Right cardiac atrium (tissue), 5 donors: ENCODE results near the gene FAM83C. TPM values are rescaled to one million over a fixed set of nuclear protein-coding genes. Genes with fewer than 3 reads are reported as not detected.
"Not testable (repeated sequence)": the region's sequence is repeated elsewhere in the genome, so short reads cannot be mapped to it uniquely, and the experiment has no call there.

ENCODE experiments used
- ATAC-seq, 2 donors: fragments of 200-7000 bp; cut with Tn5 transposase; one replicate each; pipeline versions ENCODE4 v1.8.0 to v1.9.1; 2020; ENCODE audit warnings: moderate library complexity in 2 of 2, mild to moderate bottlenecking in 1 of 2
- DNase-seq, 3 donors: peaks; one replicate each; pipeline ENCODE4 v3.0.0-alpha.2; 2020
- H3K27ac ChIP-seq: one replicate; pipeline ENCODE4 v1.5.1; 2013; ENCODE audit warnings: mild to moderate bottlenecking, low read length, control low read depth, moderate library complexity
- H3K27me3 ChIP-seq: one replicate; pipeline ENCODE4 v1.6.1; 2013; ENCODE audit not compliant: control insufficient read depth, insufficient read depth
- H3K4me1 ChIP-seq: one replicate; pipeline ENCODE4 v1.6.1; 2013; ENCODE audit warnings: low read length; ENCODE audit not compliant: control insufficient read depth, insufficient read depth
- H3K4me3 ChIP-seq: one replicate; pipeline ENCODE4 v1.5.1; 2013; ENCODE audit warnings: low read length, control low read depth
- H3K9me3 ChIP-seq: one replicate; pipeline ENCODE4 v1.6.1; 2013; ENCODE audit warnings: low read length; ENCODE audit not compliant: control insufficient read depth
- WGBS: extraction: QIAGEN DNeasy Blood & Tissue Kit; methylation state at CpG from one replicate; pipeline ENCODE4 v1.1.7; 2013; 5-methylcytosine and 5-hydroxymethylcytosine counted together
- intact Hi-C, 4 donors: fragments of 100-400 bp; cut with DNase I; formaldehyde crosslinking; loops; one replicate each; pipeline versions ENCODE4 v1.11.0 to v1.14.0; 2022 to 2023
- polyA plus RNA-seq: library from polyadenylated mRNA; stranded (reverse); fragments of 200-250 nt; gene quantifications from one replicate; pipeline ENCODE4 v1.2.3, GENCODE V29; 2013
- total RNA-seq, 4 donors: library from RNA; stranded (reverse); fragmentation: NEBNext Ultra II Directional; extraction: Animal tissue kit (Norgen Biotek cat#: 25700); gene quantifications; one replicate each; pipeline ENCODE4 v1.2.1, GENCODE V29; 2021
- donor health status: healthy with polysubstance abuse.
- donor health status: DM: no; HTN: yes; CAD: no.
- donor health status: DM: no; HTN: no; CAD: no.
- donor health status: DM: no; HTN: yes; CAD: no; lungs with severe emphysema.
- donor health status: DM: yes; HTN: yes; CAD: no.

FAM83C gene
- total and polyA plus RNA-seq, 5 donors, result not detected

GRCh38 chr20:35254448-35254999 lies 37.7 kb downstream of the FAM83C start:
- Histone ChIP-seq H3K27ac (no peak overlapping the region), H3K27me3 (no peaks in the 10 kb centered on the region), H3K4me1 (no peaks in the 10 kb centered on the region), H3K4me3 (no peak overlapping the region), H3K9me3 (no peaks in the 10 kb centered on the region)
- 91% methylated on average over 12 of the region's 12 CpGs for WGBS
- ATAC-seq, result no peak
- DNase-seq, result no peak
- intact Hi-C loops, result no loop called here

GRCh38 chr20:35253010-35253409 lies 39.2 kb downstream of the FAM83C start:
- intact Hi-C loops, result no loop called here
- 66% methylated on average over 3 of the region's 3 CpGs for WGBS
- Histone ChIP-seq H3K27ac (no peak overlapping the region), H3K4me1 (no peaks in the 10 kb centered on the region), H3K4me3 (no peak overlapping the region), H3K9me3 (no peaks in the 10 kb centered on the region), H3K27me3 (no peaks in the 10 kb centered on the region)
- no peak for ATAC-seq
- DNase-seq, result no peak

GRCh38 chr20:35252598-35252997 lies 39.6 kb downstream of the FAM83C start:
- H3K27me3 ChIP-seq, DNase-seq, ATAC-seq, H3K27ac ChIP-seq, H3K4me3 ChIP-seq, H3K9me3 ChIP-seq, H3K4me1 ChIP-seq, intact Hi-C loops: not testable (repeated sequence)
- WGBS, result 100% methylated on average over 2 of the region's 2 CpGs

- no peak for ATAC-seq
- H3K9me3 ChIP-seq, result no peaks in the 10 kb centered on the region
- H3K4me3 ChIP-seq, result no peak overlapping the region
- WGBS, result 54% methylated on average over 2 of the region's 2 CpGs
- H3K27me3 ChIP-seq, result no peaks in the 10 kb centered on the region
- no peak overlapping the region for H3K27ac ChIP-seq
- no peak for DNase-seq
- no peaks in the 10 kb centered on the region for H3K4me1 ChIP-seq
- intact Hi-C loops, result no loop called here
Measured at GRCh38 chr20:35252037-35252461, 40.2 kb downstream of the FAM83C start.

- no peaks in the 10 kb centered on the region for H3K27me3 ChIP-seq
- ATAC-seq (no peak), DNase-seq (no peak)
- H3K9me3 ChIP-seq, result no peaks in the 10 kb centered on the region
- no peak overlapping the region for H3K4me3 ChIP-seq
- H3K4me1 ChIP-seq, result no peaks in the 10 kb centered on the region
- H3K27ac ChIP-seq, result no peak overlapping the region
- WGBS, result 92% methylated on average over 2 of the region's 2 CpGs
- intact Hi-C loops, result no loop called here
Measured at GRCh38 chr20:35251613-35251940, 40.6 kb downstream of the FAM83C start.

GRCh38 chr20:35248641-35249475 lies 43.4 kb downstream of the FAM83C start:
- DNase-seq (no peak), ATAC-seq (no peak)
- Histone ChIP-seq H3K4me3 (no peak overlapping the region), H3K27me3 (no peaks in the 10 kb centered on the region), H3K9me3 (no peaks in the 10 kb centered on the region), H3K27ac (no peak overlapping the region), H3K4me1 (no peaks in the 10 kb centered on the region)
- intact Hi-C loops, result no loop called here
- WGBS, result 79% methylated on average over 9 of the region's 9 CpGs

GRCh38 chr20:35246723-35247122 lies 45.5 kb downstream of the FAM83C start:
- Histone ChIP-seq H3K9me3 (no peaks in the 10 kb centered on the region), H3K27ac (no peak overlapping the region), H3K27me3 (no peaks in the 10 kb centered on the region), H3K4me3 (no peak overlapping the region), H3K4me1 (no peaks in the 10 kb centered on the region)
- intact Hi-C loops, result no loop called here
- WGBS, result 88% methylated on average over 12 of the region's 12 CpGs
- DNase-seq (no peak), ATAC-seq (no peak)

GRCh38 chr20:35243986-35244385 lies 48.2 kb downstream of the FAM83C start:
- Histone ChIP-seq H3K27ac (no peak overlapping the region), H3K4me3 (no peak overlapping the region), H3K27me3 (no peaks in the 10 kb centered on the region), H3K4me1 (no peaks in the 10 kb centered on the region), H3K9me3 (no peaks in the 10 kb centered on the region)
- DNase-seq (no peak), ATAC-seq (no peak)
- intact Hi-C loops, result no loop called here
- 52% methylated on average over 2 of the region's 2 CpGs for WGBS

- no peak overlapping the region for H3K4me3 ChIP-seq
- H3K4me1 ChIP-seq, result no peaks in the 10 kb centered on the region
- no peak overlapping the region for H3K27ac ChIP-seq
- H3K9me3 ChIP-seq, result no peaks in the 10 kb centered on the region
- ATAC-seq (no peak), DNase-seq (no peak)
- no peaks in the 10 kb centered on the region for H3K27me3 ChIP-seq
- WGBS, result 65% methylated on average over 2 of the region's 2 CpGs
- intact Hi-C loops, result no loop called here
Measured at GRCh38 chr20:35243317-35243716, 48.9 kb downstream of the FAM83C start.

- Histone ChIP-seq H3K27me3 (no peaks in the 10 kb centered on the region), H3K4me3 (no peak overlapping the region), H3K9me3 (no peaks in the 10 kb centered on the region), H3K27ac (no peak overlapping the region), H3K4me1 (no peaks in the 10 kb centered on the region)
- intact Hi-C loops, result no loop called here
- 88% methylated on average over 2 of the region's 2 CpGs for WGBS
- no peak for DNase-seq
- ATAC-seq, result no peak
Measured at GRCh38 chr20:35240811-35241293, 51.4 kb downstream of the FAM83C start.

- no peak overlapping the region for H3K4me3 ChIP-seq
- intact Hi-C loops, result no loop called here
- H3K4me1 ChIP-seq, result no peaks in the 10 kb centered on the region
- WGBS, result 63% methylated on average over 5 of the region's 5 CpGs
- H3K27ac ChIP-seq, result no peak overlapping the region
- ATAC-seq, result peak in 1 of 2 donors; percentile 62
- H3K9me3 ChIP-seq, result no peaks in the 10 kb centered on the region
- no peak for DNase-seq
- no peaks in the 10 kb centered on the region for H3K27me3 ChIP-seq
Measured at GRCh38 chr20:35240083-35240810, 52.0 kb downstream of the FAM83C start.
